Loucy (cell line): ENCODE data around the gene FJX1.

Experiments used
- EZH2phosphoT487 ChIP-seq: fragments of 200-600 bp; IDR thresholded peaks from 2 replicates; pipeline ENCODE4 v1.6.1; 2018; ENCODE audit warnings: antibody characterized with exemption, mild to moderate bottlenecking, moderate library complexity, borderline replicate concordance
- TF ChIP-seq, protein P1 (sequence below): fragments of 200-600 bp; sonication (generic); conservative IDR thresholded peaks from 2 replicates; pipeline ENCODE4 v1.5.1; 2014; ENCODE audit warnings: mild to moderate bottlenecking, antibody characterized with exemption, low read length

DNA sequence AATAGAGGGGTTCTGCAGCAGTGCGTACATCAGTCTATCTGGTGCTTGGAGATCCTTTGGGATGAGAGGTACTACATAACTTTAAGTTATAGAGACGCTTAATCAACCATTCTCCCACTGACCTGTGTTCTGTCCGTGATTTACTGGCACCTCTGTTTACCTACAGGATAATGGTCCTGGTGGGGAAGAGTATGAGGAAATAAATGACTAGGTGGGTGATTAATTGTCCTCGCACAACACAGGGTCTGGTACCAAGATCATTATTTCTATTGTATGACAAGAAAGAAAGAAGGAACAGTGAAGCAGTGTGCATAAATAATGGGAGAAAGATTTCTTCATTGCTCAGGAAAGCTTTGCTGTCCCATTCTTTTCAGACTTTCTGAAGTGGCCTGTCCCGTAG lies 32.8 kb upstream of the FJX1 start:
- TF ChIP-seq, protein P1, sequence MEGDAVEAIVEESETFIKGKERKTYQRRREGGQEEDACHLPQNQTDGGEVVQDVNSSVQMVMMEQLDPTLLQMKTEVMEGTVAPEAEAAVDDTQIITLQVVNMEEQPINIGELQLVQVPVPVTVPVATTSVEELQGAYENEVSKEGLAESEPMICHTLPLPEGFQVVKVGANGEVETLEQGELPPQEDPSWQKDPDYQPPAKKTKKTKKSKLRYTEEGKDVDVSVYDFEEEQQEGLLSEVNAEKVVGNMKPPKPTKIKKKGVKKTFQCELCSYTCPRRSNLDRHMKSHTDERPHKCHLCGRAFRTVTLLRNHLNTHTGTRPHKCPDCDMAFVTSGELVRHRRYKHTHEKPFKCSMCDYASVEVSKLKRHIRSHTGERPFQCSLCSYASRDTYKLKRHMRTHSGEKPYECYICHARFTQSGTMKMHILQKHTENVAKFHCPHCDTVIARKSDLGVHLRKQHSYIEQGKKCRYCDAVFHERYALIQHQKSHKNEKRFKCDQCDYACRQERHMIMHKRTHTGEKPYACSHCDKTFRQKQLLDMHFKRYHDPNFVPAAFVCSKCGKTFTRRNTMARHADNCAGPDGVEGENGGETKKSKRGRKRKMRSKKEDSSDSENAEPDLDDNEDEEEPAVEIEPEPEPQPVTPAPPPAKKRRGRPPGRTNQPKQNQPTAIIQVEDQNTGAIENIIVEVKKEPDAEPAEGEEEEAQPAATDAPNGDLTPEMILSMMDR: no peak
- no peak for TF ChIP-seq EZH2phosphoT487
